NCI-H526 (cell line): Measurements from ENCODE around the gene CEP128.

ENCODE experiments used
- DNase-seq, 2 experiments: peaks; one replicate each; lab custom pipeline; 2025; lab: John Stamatoyannopoulos, UW

Gene CEP128

DNA sequence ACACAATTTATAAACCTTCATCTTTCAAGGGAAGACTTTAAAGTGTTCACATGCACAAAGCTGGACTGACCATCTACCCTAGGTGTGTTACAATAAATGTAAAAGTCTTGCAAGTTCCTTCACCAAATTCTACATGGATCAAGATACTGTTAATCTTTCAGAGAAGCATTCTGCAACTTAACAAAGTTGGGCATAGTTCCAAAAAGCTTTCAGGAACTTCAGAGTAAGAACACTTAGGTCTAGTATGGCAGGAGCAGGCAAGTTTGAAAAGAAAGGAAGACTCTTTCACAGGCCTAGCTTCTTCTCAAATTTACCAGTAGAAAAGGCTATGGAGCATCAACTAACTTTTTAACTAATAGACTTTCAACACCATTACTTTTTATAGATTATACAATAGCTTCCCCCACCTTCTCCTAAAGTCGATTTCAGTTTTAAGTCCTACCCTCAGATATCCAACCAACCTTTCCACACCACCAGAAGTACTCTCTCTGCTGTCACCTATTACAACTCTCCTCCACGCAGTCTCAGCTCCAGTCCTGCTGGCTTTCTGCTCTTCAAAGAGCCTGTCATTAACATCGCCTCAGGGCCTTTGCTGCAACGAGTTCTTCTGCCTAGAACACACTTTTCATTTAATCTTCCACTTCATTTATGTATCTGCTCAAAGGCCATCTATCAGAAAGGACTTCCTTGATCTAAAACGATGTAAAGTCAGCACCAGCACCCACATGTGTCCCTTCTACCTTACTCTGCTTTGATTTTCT, 333.9 kb downstream of the CEP128 start:
- no peak for DNase-seq

DNA sequence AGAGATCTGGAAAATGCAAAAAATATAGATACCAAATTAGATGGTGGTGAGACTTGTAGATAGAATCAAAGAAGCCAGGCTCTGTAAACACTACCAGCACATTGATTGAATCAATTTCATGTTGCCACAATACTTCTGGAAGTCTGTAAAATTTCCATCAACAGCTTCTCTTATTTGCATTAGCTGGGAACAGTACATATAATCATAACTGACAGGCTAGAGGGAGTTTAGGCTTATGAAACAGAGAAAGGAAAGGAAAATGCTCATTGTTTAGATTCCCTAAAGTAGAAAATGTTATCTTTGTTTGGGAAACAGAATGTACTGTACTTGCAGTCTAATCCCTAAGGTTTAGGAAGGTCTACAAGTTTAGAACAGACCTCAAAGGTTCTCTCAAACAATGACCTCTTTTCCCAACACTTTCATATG, 335.2 kb downstream of the CEP128 start:
- DNase-seq, result peak; percentile 79 to 81

DNA sequence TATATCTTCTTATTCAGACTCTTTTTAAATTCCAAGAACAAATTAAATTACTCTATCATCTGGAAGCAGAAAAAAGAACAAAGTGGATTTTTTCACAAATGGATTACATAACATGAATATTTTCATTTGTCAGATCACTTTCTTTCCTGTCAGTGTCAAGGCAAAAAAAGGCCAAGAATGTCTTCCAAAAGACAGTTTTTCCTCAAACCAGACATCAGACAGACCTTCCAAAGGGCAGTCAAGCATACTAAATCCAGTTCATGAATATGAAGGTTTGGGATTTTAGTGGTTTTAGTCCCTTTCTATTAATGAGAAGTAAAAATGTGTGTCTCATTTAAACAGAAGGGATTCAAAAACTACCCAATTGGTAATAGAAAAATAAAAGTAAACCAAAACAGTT, 336.0 kb downstream of the CEP128 start:
- DNase-seq, result no peak

DNA sequence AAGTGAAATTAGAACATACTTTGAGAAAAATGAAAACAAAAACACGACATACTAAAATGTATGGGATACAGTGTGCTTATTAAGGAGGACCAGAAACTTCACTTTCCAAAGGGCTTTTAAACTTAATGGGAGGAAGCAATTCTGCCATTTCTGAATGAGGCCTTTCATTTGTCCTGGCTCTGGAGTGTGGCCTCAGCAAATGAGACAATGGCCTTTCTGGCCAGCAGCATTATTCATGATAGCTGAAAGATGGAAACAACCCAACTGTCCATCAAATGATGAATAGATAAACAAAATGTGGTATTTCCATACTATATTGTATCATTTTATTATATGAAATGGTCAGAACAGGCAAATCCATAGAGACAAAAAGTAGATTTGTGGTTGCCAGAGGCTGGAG, 338.6 kb downstream of the CEP128 start:
- no peak for DNase-seq

DNA sequence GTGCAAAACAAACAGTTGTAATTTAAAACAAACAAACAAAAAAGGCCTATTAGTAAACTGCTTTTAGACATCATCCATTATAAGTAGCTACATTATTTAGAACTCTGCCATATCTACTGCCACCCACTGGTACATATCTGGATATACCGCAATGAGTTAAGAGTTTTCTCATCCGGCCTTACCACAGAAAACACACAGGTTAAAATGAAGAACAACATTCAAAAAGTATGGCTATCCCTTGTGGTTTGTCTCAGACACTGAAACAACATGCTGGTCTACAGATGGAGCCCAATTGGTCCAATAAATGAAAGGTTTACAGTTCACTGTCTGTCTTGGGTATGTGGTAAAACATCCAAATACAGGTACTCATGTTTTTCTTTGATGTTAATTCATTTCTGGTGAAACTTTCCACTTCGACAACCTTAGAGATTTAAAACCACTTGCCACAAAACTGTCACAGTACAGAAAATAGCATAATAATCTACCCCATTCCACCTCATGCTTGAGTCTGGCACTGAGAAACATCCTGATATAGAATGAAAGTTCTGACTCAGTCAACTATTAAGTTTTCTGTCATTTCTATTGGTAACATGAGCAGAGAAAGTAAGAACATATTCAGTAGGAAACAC, 354.3 kb downstream of the CEP128 start:
- DNase-seq, result peak; percentile 6 to 55

DNA sequence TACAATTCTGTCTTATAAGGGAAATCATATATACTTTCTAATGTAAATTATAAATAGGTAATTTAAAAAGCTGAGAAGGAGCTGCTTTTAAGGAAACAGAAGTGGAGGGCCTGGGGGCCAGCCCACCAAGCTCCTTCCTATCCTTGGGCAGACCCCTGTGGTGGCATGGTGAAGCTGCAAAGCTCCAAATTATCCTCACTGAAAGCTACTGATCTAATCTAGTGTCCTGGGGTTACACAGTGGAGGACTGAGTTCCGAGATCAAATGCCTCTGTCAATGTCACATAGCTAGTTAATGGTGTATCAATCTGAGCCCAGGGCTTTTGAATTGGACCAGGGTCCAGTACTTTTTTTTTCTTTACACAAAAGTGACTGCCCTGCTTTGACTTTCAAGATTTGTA, 355.4 kb downstream of the CEP128 start:
- DNase-seq, result no peak

DNA sequence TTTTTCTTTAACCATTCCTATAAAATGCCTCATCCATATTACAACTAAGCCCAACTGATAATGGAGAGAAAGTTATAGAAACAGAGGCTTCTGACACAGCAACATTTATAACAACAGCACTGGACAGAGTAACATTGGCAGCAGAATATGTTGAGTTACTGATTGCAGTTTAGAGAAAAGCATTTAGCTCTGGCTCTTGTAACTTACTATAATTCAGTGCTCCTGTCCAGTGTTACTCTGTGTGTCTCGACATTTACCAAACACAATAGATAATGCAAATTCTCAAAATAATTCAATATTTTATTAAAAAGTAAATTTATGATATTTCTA, 356.1 kb downstream of the CEP128 start:
- no peak for DNase-seq

DNA sequence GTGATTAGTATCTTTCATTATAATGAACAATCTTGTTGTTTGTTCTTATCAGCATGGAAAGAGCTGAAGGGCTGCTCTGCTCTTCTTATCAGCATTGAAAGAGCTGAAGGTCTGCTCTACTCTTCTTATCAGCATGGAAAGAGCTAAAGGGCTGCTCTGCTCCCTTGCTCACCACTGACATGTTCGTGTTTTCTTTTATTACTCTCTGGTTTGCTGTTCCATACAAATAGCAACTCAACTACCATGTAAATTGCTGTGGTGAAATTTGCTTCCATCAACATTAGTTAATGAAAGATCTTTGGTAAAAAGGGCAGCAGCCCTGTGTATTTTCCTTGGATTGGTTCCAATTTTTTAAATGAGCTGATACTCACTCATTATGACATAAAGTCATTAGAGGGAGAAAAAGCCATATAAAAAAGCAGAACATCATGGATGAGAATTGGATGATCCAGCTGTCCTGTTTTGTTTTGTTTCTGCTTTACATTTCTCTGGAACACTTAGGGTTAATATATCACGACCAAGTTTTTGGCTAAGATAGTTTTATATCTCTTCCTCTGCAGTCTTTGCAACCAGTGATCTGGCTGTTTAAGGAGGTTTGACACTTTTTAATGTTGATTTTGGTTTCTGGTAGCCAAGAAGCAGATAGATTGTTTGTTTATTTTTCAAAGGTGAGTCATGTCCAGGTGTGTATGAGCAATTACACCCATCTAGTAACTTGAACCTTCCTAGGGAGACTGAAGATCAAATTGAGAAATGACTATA, 356.6 kb downstream of the CEP128 start:
- DNase-seq, result peak; percentile 40 to 42

DNA sequence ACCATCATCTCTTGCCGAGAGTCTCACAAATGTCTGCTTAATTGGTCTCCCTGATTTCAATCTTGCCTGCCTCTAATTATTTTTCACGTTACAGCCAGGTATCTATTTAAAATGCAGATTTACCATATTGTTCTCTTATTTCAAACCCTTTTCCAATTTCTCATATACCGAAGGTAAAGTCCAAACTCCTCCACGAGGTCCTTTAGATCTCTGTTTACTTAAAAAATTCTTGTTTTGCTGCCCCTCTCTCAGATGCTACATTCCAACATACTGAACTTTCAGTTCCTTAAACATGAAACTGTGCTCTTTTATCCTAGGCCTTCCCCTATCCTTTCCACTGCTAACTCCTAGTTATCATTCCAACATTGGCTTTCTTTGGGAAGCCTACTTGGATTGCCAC, 363.9 kb downstream of the CEP128 start:
- no peak for DNase-seq

DNA sequence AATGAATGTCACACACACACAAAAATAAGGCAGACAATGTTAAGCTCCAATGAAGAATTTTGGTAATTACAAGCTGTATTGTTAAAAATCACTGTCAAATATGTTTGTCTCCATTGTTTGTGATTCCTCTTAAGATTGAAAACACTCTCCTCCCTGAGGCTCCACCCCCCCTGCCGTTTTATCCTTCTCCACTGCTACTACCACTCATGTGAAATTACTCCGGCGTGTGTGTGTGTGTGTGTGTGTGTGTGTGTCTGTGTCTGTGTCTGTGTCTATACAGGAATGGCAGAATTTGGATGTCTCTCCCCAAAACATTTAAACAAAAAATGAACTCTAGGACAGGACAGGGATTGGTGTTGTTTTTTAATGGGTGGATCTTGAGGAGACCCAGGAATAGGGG, 365.1 kb downstream of the CEP128 start:
- DNase-seq, result no peak

DNA sequence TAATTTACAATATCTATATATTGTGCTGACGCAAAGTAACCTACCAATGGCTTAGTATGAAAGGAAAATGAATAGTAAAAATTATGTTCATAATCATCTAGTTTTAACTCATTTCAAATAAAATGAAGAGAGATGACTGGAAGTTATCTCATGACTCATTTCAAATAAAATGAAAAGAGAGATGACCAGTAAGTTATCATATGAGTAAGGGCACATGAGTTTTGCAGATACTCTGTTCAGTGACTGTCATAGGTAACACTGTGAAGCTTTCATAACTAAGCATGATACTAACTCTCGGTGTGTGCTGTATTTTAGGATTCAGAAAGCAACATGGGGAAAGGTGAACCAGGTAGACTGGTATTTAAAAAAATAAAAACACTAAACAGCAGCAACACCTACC, 365.8 kb downstream of the CEP128 start:
- no peak for DNase-seq

DNA sequence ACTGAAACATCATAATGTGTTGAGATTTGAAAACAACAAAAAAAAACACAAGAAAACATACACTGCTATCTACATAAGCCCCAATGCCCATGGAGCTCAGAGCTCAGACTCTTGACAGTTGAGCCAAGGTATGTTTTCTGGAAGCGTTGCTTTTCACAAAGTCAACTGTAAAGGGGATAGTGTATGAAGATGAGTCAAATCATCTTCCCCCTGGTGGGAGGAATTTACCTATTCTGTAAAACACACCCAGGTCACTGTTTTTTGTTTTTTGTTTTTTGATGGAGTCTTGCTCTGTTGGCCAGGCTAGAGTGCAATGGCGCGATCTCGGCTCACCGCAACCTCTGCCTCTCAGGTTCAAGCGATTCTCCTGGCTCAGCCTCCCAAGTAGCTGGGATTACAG, 368.9 kb downstream of the CEP128 start:
- DNase-seq, result no peak

DNA sequence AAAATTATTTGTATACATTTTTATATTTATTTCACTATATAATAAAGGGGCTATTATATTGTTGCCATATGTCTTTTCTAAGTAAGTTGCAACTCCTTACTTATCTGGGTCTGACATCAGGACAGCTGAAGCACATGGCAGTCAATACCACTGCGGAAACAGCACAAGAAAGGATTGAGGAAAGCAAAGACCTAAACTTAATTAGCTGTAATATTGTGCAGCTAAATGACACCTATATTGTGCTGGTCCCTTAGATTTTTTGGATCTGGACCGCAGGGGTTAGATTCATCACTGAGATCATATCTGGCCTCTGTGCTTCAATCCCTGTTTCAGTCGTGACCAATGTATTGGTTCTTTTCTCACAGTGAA, 370.6 kb downstream of the CEP128 start:
- no peak for DNase-seq

DNA sequence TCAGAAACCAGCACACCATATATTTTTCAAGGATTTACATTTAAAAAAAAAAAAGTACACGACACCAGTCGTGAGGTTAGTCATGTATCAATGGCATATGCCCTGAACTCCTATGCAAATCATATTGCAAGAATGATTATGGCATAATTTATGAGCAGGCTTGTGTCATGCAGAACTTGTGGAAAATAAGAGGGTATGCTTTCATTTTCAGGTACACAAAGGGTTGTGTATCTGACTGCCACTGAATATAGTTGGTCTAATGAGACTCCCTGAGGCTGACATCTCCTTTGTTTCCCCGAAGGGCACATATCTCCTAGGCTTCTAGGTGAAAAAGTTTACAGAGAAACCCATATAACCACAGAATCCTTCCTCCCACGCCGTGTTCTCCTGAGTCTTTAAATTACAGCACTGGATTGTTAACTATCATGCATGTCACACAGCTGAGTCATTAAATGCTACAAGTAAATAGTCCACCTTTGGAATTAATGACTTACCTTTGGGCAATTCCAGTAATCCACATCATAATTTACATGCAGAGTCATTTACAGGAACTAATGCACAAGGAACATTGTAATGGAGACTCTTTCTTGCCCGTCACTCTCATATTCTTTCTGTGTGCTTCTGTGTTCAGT, 373.5 kb downstream of the CEP128 start:
- peak; percentile 75 to 77 for DNase-seq

DNA sequence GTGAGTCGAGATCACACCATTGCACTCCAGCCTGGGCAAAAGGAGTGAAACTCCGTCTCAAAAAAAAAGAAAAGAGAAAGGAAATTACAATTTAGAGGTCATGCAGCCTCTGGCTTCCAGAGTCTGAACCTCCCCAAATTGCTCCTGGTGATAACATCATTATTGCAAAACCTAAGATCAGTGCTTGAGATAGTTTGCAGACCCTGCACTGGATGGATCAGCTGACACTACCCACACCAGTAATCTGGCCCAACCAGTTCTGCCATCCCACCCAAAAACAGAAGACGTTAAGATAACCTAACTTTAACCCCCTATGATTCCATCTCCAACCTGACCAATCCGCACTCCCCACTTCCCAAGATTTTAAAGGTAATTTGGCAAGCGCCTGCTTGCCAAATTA, 376.5 kb downstream of the CEP128 start:
- no peak for DNase-seq

DNA sequence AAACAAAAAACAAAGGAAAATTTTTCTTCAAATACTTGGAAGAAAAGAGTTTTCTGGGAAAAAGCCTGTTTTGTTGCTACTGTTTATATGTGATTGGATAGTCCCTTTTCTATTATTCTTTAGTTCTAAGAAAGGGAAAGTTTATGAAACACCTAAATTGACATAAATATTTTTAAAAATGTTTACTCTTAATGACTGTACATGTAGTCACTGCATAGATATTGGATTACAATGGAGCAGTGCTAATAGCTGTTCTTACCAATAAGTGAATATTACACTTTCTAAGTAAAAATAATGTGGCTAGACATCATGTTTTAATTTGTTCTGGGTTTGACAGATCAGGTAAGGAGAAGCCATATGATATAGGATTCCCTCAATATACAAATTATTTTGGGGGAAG, 377.5 kb downstream of the CEP128 start:
- no peak for DNase-seq

DNA sequence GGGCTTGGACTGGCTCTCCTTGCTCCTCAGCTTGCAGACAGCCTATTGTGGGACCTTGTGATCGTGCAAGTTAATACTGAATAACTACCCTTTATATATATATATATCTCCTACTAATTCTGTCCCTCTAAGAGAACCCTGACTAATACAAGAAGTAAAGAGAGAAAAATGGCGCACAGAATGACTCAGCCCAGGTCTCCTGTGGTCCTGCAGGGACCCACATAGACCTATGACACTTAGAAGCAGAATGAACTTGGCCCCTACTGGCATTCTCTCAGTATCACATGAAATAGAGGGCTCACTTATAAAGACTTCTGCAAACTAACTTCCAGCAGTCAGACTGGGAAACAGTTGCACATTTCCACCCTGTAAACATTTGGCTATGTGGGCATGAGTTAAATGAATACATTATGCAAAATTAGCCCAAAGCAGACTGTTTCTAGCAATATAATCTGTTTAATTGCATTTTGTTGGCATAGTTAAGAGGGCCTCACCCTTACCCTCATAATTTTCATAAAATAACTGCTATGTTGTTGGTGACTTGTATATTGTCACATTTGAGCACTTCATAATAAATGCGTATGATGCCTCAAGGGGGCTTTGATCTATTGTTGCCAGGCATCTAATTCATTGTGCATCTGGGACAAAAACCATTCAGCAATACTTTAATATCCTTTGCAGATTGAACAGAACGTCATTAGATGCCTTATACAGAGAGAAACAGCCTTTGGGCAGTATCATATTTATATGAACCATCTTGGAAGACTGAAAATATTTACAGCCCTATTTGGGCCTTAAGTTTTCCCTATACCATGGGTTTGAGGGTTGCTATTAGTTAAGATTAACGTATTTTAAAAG, 380.5 kb downstream of the CEP128 start:
- DNase-seq, result peak; percentile 88 to 90

DNA sequence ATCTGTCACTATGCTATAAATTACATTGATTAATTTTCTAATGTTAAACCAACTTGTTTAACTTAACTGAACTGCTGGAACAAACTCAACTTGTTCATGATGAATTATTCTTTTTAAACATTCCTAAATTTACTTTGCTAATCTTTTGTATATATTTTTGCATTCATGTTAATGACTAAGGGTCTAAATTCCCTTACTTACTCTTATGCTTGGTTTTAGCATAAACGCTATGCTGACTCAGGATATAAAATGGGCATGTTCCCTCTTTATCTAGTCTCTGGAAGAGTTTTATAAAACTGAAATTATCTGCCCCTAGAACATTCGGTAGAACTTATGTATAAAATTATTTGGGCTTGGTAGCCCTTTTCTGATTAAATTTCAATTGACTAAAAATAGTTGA, 387.4 kb downstream of the CEP128 start:
- no peak for DNase-seq

DNA sequence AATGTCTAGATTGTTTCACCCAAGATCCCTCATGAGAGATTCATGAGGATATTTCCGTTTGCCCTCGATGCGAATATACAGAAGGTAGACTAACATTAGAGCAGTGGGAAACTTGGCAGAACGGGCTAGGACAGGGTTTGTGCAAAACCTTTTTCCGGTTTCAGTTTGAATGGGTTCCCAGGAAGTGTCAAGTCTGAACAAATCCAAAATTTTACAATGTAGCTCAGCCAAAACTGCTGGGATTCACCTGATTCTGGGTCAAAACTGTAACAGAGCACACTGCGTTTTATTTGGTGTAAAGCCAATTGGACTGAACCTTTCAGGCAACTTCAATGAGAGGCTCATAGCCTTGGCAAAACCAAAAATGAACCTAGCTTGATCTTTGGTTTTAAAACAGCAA, 392.4 kb downstream of the CEP128 start:
- DNase-seq, result no peak

DNA sequence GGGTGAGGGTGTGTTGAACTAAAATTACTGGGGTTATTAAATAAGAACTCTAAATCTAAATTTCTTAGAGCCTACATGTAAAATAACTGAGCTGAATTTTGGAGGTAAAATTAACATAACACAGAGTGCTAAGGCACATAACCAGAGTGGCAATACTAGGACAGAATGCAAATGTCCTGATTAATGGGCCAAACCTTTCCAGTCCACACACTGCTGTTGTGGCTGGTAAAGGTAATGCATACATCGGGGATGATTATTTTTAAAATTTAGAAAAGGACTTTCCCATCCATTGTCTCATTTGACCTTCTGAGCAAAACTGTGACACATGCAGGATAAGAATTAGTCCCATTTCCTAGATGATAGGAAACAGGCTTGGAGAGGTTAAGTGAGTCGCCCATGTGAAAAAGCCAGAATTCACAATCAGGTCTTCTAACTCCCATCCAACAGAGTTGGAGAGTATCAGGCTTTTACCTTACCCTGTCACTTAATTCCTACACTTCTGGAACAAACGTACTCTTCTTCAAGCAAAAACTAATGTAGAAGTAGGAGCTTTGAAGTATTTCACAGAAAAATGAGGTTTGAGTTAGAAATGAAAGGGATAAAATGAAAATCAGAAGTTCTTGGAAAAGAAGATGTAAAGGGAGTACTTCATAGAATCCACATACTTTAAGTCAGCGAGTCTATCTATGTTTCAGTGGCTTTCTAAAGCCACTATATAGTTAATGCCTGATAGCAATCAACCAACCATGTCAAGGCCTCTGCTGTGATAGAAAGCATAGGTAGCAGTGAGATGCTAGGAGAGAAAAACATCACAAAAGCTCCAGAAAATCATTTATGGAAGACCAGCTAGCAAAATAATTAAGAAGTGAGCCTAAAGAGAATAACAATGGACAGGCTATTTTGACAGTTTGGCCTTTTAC, 395.3 kb downstream of the CEP128 start:
- DNase-seq, result peak in 1 of 2 experiments; percentile 2

DNA sequence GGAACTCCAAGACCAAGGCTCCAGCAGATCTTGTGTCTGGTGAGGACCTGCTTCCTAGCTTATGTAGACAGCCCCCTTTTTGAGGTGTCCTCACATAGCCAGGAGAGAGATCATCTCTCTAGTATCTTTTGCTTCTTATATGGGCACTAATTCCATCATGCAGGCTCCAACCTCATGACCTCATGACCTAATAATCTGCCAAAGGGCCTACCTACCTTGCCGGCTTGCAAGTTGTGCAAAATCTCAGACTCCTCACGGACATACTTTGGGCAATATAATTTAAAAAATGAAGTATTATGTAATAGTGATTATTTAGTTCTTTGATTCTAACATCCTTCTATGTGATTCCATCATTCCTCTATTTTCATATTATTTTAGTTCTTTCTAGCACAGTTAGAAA, 397.2 kb downstream of the CEP128 start:
- DNase-seq, result no peak
